GM12873 (cell line): ENCODE measurements around the gene SHISA9.

Source experiments
- TF ChIP-seq, protein P1 (sequence below): IDR thresholded peaks from 2 replicates; pipeline ENCODE4 v1.5.1; 2012; ENCODE audit warnings: low read depth, mild to moderate bottlenecking, moderate library complexity, low read length, control low read depth; ENCODE audit not compliant: insufficient read depth; ENCODE audit errors: missing control alignments

SHISA9 gene

DNA sequence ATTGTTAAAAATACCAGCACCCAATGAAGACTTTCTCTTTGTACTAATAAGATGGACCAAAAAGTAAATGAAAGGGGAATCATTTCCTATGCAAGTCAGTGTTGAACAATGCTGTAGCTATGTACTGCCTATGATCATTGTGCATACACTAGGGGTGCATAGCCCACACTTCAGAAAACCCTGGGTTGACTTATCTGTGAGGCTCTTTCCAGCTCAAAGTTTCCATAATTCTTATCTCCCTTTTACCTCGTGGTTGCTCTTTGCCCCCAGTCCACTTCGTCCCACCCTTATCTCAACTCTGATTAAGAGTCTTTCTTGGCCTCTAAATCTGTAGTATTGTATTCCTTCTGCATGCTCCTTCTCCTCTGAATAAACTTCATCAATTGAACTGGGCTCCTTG is 336.8 kb downstream of the SHISA9 start:
- TF ChIP-seq, protein P1, sequence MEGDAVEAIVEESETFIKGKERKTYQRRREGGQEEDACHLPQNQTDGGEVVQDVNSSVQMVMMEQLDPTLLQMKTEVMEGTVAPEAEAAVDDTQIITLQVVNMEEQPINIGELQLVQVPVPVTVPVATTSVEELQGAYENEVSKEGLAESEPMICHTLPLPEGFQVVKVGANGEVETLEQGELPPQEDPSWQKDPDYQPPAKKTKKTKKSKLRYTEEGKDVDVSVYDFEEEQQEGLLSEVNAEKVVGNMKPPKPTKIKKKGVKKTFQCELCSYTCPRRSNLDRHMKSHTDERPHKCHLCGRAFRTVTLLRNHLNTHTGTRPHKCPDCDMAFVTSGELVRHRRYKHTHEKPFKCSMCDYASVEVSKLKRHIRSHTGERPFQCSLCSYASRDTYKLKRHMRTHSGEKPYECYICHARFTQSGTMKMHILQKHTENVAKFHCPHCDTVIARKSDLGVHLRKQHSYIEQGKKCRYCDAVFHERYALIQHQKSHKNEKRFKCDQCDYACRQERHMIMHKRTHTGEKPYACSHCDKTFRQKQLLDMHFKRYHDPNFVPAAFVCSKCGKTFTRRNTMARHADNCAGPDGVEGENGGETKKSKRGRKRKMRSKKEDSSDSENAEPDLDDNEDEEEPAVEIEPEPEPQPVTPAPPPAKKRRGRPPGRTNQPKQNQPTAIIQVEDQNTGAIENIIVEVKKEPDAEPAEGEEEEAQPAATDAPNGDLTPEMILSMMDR = no peak

DNA sequence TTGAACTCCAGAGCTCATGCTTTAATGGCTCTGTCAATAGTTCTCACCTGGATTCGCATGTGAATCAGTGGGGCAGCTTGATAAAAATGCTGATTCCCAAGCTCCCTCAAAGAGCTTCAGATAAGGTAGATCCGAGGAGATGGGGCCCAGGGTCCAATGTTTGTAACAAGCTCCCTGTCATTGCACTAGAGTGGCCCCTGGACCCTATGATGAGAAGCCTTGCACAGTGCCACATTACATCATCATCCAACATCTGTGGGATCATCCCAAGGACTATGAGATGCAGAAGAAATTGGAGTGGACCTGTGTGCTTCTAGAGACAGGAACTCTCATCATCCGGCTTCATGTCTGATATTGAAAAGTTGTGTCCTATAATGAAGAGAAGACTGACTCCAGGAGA is 340.8 kb downstream of the SHISA9 start:
- TF ChIP-seq, protein P1 = no peak

DNA sequence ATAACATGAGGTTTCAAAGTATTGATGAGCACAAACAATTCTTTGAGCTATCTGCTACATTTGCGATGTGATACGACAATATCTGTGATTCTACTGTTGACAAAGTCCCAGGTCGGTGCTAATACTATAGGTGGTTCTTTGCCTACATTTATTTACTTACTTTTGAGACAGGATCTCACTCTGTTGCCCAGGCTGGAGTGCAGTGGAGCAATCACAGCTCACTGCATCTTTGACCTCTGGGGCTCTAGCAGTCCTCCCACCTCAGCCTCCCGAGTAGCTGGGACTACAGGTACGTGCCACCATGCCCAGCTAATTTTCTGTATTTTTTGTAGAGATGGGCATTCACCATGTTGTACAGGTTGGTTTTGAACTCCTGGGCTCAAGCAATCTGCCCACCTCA is 343.4 kb downstream of the SHISA9 start:
- TF ChIP-seq, protein P1 = no peak

GRCh38 chr16:13245713-13246377 is 344.4 kb downstream of the SHISA9 start:
- TF ChIP-seq, protein P1 = no peak

DNA sequence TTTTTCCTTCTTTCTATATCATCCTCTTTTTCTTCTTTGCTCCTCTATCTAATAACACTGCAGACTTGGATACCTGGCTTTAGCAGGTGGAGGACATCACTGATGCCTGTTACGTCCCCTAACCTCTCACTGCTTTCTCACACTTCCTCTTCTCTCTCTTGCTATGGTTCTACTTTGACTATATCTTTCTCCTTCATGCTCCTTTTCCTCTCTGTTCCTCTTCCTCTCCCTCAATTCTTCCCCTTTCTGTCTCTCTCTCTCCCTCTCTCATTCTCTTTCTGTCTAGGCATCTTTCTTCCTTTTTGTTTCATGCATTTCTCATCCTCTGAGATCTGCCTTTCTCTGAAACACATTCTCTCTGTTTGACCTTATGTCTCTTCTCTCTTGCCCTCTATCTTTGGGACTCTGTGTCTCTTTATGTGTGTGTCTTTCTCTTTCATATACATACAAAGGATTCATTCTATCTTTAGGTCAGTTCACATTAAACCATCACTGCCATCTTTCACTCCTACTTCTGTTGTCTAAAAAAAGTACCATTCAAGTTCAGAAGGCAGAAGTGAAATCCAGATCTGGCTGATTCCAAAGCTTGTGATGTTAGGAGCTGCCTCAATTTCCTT is 353.7 kb downstream of the SHISA9 start:
- TF ChIP-seq, protein P1 = no peak

- TF ChIP-seq, protein P1 = no peak
These were observed 361.1 kb downstream of the SHISA9 start for GRCh38 chr16:13262270-13263090.
